NCI-H1694 treated with DMSO at 0.1 percent for 48 hours (cell line): ENCODE measurements around the gene NKX1-1.
"Not testable (repeated sequence)": the region's sequence is repeated elsewhere in the genome, so short reads cannot be mapped to it uniquely, and the experiment has no call there.

ENCODE experiments used
- DNase-seq: peaks from one replicate; lab custom pipeline; 2025; lab: John Stamatoyannopoulos, UW

Gene NKX1-1

DNA sequence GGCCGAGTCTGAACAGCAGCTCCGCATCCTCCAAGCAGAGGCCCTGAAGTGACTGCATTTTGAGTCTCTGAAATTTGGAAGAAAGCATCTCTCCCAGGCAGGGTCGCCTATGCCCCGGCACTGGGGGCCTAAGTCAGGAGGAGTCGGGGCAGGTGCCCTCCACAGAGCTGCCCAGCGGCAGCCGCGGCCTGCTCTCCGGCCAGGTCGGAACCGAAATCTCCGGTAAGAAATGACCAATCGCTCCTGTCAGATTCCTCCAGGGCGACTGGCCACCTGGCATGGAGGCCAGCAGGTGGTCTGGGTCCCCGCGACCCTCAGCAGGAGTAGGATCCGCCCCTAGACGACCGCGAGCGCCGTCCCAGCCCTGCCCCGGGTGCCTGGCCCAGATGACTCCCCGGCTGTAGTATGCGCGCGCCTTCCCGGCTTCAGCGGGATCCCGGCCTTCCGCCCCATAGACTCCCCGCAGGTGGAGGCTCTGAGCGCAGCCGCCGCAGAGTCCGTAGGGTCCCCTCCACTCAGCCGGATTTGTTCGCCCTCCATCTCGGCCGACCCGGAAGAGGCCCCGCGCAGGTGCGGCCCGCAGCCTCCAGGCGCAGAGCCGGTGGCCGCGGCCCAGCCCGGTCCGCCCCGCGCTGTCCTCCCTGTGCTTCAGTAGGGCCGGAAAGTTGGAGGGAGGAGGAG is 1.5 kb downstream of the NKX1-1 start:
- DNase-seq = no peak

DNA sequence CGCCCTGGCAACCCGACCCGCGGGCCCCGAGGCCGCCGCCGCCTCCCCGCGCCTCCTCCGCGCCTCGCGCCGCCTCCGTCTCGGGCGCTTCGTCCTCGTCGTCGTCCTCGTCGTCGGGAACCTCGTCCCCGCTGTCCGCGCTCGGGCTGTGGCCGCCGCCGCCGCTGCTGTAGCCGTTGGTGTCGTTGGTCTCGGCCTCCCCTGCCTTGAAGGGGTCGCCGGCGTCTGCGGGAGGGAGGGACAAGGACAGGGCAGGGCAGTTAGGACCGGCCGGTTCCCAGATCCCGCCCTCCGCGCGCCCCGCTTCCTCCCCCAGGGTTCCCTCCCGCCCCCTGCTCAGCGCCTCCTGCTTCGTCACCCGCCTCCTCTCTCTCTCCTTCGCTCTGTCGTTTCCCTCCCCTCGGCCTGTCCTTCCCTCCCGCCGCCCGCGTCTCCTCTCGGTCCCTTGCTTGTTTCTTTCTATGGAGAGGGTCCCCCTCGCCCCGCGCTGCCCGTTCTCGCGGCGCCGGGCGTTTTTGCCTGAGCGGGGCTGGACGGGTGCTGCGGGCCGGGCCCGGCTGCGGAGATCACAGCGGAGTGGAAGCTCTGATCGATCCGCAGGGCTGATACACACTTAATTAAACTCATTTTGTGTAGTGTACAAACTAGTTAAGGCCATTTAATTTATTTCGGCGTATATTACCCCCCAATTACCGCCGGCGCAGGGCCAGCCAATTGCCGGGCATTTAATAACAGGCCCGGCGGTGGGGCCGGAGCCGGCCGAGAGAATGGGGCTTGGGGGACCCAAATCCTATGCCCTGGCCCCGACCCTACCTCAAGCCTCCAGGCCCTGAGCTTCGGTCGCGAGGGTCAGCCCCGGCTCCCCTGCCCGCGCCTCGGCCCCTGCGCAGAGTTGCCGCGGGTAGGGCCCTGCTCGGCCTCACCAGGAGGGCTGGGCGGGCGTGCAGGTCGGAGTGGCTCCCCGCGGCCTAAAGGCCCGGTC is 2.4 kb downstream of the NKX1-1 start:
- DNase-seq = no peak

DNA sequence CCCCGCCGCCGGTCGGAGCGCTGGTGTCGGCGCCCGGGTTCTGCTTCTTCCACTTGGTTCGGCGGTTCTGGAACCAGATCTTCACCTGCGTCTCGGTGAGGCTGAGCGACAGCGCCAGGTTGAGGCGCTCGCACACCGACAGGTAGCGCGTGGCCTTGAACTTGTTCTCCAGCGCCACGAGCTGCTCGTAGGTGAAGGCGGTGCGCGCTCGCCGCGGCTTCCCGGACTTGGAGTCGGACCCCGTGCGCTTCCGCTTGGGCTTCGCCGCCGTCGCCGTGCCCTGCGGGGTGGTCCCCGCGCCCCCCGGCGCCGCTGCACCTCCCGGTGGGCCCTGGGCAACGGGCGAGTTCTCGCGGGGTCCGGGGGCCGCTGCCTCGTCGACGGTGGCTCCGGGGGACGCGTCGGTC is 3.1 kb downstream of the NKX1-1 start:
- no peak for DNase-seq

DNA sequence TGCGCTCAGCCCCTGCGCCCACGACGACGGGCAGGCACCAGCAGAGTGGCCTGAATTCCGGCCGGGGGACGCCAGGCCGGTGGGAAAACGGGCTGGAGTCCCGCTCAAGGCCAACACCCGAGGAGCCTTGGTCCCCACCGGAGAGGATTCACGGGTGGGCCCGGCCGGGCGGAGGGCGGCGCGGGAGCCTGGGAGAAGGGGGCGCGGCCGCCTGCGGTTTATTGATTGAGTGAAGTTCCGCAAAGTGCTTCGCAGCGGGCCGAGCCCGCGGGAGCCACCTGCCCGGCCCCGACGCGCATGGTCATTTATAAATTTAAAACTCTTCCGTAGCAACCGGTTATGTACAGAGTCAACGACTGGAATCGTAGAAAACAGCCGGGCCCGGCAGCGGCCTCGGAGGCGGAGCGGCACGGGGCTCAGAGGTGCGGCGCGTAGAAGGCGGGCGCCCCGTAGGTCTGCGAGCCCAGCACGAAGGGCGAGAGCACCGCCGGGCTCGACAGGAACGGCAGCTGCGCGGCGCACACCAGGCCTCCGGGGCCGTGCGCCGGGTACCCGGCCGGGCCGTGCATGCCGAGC is 3.6 kb downstream of the NKX1-1 start:
- DNase-seq = no peak

DNA sequence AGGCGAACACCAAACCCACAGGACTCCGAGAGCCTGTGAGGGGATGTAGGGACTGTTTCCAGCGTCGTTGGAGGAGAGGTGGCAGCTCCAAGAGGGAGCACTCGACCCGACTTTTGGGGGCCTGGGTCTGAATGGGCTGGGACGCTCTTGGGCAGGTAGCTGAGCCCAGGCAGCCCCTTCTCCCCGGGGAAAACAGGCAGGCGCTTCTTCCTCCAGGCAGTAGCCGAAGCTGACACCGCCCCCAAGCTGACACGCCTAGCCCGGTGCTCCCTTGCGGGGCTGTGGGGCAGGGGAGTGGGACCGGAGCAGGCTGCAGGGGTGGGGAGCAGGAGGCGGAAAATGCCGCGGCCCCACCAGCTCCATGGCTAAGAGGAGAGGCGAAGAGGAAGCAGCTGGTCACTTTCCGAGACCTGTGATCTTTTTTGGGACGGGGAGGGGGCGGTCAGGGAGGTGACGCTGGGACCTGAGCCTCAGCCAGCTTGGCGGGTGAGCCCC is 4.2 kb downstream of the NKX1-1 start:
- DNase-seq = no peak

DNA sequence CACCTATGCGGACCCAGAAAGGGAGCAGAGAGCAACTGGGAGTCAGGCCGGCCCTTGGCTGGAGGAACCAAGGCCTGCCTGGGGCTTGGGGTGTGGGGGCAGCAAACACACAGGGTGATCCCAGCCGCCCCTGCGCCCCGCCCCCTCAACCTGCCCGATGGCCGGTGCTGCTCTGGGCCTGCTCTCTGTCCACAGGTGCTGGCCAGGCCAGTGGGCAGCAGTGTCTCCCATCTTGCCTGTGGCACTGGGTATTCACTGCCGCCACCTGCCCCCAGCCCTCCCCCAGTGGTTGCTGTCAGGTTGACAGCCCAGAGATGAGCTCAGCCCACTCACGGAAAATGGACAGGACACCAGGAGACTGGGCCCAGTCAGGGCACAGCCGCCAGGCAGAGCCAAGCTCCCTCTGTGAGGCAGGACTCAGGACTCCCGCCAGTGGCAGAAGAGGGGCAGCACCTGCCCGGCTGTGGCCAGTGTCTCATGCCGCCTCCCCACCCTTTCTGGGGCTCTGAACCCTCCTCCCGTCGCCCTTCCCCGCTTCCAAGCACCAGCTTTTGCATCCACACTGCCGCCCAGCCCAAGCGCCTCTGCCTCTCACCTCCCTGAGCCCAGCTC is 4.7 kb downstream of the NKX1-1 start:
- no peak for DNase-seq

DNA sequence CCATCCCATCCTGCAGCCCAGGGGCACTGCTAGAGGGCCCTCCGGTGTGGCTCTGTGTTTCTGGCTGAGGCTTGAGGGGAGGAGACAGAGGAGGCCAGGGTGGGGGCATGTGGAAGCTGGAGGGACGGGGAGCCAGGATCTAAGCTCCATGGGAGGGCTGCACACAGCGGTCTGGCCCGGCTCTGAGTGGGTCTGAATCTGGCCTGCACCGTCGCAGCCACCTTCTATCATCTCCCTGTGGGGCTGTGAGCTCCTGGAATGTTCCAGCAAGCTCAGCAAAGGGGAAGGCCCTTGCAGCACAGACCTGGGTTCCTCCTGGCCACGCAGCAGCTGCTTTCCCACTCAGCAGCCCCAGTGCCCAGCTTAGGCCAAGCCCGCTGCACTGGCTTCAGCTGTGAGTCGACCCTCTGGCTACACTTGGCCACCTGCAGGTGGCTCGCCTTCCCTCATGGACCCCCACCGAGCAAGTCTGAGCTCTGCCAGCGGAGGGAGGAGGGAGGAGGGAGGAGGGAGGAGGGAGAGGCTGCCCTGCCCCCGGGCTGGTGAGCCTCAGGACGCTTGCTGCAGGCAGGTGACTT is 5.3 kb downstream of the NKX1-1 start:
- no peak for DNase-seq

DNA sequence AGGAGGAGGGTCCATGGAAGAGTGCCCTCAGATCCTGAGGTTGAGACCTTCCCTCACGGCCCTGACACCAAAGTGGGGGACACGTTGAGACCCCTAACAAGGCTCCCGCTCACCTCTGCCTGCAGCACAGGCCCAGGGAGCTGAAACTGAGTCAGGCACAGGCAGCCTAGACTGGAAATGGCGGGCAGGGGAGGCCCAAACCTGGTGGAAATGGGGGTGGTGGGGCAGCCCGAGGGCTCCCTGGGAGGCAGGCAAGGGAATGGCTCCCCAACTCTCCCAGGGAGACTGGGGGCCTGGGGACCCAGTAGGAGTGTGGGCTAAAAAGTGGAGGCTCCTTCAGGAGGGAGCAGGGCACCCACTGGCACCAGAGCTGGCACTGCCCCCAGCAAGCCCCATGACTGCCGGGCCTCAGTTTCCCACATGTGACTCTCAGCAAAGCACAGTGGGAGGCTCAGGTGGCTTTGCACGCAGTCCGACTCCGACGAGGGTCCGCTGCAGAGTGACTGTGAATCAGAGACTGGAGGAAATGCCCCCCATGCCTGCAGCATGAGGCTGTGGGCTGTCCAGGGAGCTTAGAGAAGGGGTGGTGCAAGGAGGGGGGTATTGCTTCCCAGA is 5.9 kb downstream of the NKX1-1 start:
- no peak for DNase-seq

DNA sequence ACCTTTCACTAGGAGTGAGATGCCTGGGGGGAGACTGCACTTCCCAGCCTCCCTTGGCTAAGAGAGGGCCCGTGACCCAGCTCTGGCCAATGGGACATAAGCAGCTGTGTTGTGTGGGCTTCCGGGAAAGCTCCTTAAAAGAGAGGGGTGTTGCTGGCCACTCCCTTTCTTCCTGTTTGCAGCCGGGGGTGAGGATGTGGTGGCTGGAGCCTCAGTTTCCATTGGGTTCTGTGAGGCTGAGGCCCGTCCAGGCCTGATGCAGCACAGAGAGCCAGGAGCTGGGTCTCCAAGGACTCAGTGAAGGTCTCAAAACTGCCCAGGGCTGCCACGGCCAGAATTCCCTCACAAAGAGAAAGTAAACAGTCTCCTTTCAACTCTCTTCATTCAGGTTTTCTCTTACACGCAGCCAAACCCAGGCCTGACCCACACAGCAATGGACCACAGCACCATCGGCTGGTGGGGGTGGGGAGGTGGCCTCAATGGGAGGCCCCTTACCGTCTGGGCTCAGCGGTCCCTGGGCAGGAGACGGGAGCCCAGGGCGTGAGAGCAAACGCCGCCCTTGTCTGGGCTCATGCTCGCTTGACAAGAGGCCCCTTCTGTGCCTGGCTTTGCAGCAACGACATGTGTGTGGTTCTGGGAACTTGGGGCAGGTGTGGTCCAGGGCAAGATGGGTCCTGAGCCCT is 6.6 kb downstream of the NKX1-1 start:
- DNase-seq = no peak

DNA sequence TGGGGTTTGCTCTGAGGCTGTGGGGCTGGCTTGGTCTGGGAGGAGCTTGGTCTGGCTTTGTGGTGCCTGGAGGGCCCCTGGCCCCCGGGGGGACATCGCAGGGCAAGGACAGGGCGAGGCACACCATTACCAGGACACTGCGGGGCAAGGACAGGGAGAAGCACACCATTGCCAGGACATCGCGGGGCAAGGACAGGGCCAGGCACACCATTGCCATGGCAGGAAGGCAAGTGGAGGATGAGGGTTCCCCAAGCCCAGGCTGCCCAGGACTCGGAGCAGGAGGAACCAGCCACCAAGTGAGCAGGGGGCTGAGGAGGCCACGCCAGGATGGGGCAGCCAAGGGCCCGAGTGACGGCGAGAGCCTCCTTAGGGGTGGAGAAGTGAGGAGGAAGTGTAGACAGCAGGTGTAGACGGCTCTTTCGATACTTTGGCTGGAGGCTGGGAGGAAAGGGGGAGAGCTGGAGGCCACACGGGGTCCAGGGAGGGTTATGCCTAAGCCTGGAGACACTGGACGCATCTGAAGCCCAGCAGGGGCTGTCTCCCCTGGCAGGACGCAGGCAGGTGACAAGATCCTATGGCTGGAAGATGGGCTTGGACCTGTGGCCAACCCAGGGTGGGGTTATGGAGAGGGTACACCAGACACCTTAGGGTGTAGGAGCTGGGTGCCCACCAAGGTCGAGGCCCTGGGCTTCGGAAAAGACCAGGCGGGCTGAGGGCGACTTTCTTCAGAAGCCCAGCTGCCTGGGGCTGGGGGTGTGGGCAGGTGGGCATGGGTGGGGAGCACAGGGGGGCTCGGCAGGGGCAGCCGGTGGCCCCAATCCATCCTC is 7.3 kb downstream of the NKX1-1 start:
- no peak for DNase-seq

DNA sequence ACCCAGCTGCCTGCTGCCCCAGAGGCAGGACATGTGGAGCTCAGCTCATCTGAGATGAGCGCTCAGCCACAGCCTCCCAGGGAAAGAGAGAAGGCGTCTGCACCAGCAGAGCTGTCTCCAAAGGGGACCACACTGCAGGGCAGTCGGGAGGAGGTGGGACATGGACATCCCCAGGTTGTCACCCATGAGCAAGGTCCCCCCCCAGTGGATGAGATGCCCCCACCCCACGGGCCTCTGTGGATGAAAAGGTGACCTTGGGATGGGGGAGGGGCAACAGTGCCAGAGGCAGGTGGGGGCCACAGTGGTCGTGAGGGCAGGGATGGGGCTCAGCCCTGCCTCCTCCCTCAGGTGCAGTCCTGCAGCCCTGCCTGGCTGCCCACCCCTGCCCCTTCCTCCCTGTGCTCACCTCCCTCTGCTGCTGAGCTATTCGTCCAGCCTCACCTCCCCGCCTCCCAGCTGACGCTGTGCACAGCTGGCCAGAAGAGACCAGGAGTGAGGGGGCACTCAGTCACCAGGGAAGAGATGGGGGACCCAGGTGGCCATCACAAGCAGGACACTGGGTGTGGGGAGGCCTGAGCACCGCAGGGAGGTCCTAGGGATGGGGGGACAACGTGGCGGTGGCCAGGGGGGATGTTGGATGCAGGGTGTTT is 9.3 kb downstream of the NKX1-1 start:
- no peak for DNase-seq

DNA sequence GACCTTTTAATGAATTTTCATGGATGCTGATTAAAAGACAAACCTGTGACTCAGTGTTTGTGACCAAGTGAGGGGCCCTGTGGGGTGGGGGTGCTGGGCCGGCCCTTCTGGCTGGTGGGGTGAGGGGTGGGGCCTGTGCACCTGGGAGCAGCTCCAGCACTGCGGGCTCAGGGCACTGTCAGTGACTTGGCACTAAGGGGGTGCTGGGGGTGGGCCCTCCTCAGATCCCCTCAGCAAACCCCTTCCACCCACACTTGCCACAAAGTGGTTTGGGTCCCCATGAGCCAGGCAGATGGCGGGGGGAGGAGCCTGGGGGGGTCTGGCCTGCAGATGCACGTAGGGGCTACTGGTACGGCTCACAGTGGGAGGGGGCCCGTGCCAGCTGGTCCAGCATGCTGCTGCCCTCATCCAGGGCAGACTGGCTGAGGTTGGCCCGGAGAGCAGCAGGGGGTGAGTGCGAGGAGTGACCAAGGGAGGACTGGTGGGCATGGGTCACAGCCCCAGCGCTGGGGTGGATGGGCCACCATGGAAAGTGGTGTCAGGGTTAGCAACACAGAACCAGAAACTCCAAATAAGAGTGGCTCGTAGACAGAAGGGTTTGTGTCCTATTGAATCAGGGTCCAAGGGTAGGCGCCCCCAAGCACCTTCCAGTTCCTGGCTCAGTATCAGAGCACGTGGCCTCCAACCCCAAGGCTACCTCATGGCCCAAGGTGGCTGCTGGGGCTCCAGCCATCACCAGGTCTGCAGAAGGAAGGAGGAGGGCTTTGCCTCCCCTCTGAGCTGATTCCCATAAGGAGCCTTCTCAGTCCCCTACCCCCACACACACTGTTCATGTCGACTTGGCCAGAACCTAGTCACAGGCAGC is 10.1 kb downstream of the NKX1-1 start:
- no peak for DNase-seq

DNA sequence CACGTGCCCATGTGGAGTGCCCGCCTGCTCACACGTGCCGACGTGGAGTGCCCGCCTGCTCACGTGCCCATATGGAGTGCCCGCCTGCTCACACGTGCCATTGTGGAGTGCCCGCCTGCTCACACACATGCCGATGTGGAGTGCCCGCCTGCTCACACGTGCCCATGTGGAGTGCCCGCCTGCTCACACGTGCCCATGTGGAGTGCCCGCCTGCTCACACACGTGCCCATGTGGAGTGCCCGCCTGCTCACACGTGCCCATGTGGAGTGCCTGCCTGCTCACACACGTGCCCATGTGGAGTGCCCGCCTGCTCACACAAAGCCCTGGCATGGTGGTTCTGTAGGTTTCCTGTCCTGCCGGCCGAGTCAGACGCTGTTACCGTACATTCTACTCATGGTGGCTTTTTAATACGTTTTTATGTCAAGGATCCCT is 10.8 kb downstream of the NKX1-1 start:
- DNase-seq = not testable (repeated sequence)

DNA sequence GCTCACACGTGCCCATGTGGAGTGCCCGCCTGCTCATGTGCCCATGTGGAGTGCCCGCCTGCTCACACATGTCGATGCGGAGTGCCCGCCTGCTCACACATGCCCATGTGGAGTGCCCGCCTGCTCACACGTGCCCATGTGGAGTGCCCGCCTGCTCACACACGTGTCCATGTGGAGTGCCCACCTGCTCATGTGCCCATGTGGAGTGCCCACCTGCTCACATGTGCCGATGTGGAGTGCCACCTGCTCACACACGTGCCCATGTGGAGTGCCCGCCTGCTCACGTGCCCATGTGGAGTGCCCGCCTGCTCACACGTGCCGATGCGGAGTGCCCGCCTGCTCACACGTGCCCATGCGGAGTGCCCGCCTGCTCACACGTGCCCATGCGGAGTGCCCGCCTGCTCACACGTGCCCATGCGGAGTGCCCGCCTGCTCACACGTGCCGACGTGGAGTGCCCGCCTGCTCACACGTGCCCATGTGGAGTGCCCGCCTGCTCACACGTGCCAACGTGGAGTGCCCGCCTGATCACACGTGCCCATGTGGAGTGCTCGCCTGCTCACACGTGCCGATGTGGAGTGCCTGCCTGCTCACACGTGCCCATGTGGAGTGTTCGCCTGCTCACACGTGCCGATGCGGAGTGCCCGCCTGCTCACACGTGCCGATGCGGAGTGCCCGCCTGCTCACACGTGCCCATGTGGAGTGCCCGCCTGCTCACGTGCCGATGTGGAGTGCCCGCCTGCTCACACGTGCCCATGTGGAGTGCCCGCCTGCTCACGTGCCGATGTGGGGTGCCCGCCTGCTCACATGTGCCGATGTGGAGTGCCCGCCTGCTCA is 11.5 kb downstream of the NKX1-1 start:
- DNase-seq = not testable (repeated sequence)

DNA sequence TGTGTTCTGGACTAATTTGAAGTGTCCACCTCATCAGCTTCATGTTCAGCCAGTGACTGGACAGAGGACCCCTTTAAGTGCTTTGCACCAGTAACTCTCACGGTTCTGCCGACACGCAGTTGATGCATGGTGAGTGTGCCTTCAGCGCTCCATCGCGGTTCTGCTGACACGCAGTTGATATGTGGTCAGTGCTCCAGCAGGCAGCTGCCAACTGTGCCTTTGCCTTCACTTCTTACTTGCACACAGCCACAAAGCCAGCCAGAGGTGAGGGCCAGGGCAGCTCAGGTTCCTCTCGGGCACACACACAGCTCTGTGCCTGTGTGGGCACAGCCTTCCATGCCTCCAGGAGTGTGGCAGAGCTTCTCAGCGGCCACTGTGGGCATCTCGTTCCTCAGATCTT is 12.4 kb downstream of the NKX1-1 start:
- DNase-seq = no peak

DNA sequence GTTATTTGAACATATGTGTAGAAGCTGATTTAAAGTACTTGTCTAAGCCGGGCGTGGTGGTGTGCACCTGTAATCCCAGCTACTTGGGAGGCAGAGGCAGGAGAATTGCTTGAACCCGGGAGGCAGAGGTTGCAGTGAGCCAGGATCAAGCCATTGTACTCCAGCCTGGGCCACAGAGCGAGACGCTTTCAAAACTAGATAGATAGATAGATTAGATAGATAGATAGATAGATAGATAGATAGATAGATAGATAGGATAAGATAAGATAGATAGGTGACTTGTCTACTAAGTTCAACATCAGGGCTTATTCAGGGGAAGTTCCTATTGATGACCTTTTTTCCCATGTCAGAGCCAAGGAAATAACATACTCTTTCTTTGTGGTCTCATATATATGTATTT is 12.9 kb downstream of the NKX1-1 start:
- DNase-seq = not testable (repeated sequence)
